Mesenchymal stem cell (in vitro differentiated cells and primary cell): ENCODE data around the gene CST9L.

Experiments used
- DNase-seq: peaks from one replicate; pipeline ENCODE4 v3.0.0-alpha.2; 2013
- H2AFZ ChIP-seq: one replicate; pipeline ENCODE4 v1.6.1; 2013; ENCODE audit warnings: low read depth, mild to moderate bottlenecking, control low read depth, inconsistent platforms, low read length, moderate library complexity
- H2AK5ac ChIP-seq: 2 replicates; pipeline ENCODE4 v1.6.1; 2013; ENCODE audit warnings: low read length, moderate library complexity, mild to moderate bottlenecking, inconsistent platforms; ENCODE audit not compliant: severe bottlenecking
- H2BK120ac ChIP-seq: one replicate; pipeline ENCODE4 v1.6.1; 2013; ENCODE audit warnings: low read depth, mild to moderate bottlenecking, inconsistent platforms, low read length, moderate library complexity
- H2BK12ac ChIP-seq, 2 experiments: one replicate each; pipeline ENCODE4 v1.6.1; 2013; ENCODE audit warnings: inconsistent platforms in 2 of 2, low read length in 2 of 2, mild to moderate bottlenecking in 2 of 2, moderate library complexity in 2 of 2, control low read depth in 1 of 2
- H2BK15ac ChIP-seq: one replicate; pipeline ENCODE4 v1.6.1; 2013; ENCODE audit warnings: mild to moderate bottlenecking, low read depth, inconsistent platforms; ENCODE audit not compliant: poor library complexity, severe bottlenecking
- H2BK5ac ChIP-seq: 2 replicates; pipeline ENCODE4 v1.6.1; 2013; ENCODE audit warnings: low read depth, mild to moderate bottlenecking, low read length, control low read depth, inconsistent platforms; ENCODE audit not compliant: poor library complexity, severe bottlenecking
- H3K14ac ChIP-seq, 2 experiments: one replicate each; pipeline ENCODE4 v1.6.1; 2013; ENCODE audit warnings: inconsistent platforms in 2 of 2, low read length in 2 of 2, control low read depth in 1 of 2, mild to moderate bottlenecking in 1 of 2, moderate library complexity in 1 of 2
- H3K18ac ChIP-seq, 2 experiments: one replicate each; pipeline ENCODE4 v1.6.1; 2013; ENCODE audit warnings: inconsistent platforms in 2 of 2, low read length in 2 of 2, control low read depth in 1 of 2, low read depth in 1 of 2, mild to moderate bottlenecking in 1 of 2
- H3K23ac ChIP-seq, 2 experiments: one replicate each; pipeline ENCODE4 v1.6.1; 2013; ENCODE audit warnings: inconsistent platforms in 2 of 2, low read length in 2 of 2, mild to moderate bottlenecking in 2 of 2, moderate library complexity in 2 of 2, control low read depth in 1 of 2
- H3K27ac ChIP-seq: 2 replicates; pipeline ENCODE4 v1.5.1; 2013; ENCODE audit warnings: mild to moderate bottlenecking, moderate library complexity, low read length, control low read depth, inconsistent platforms; ENCODE audit not compliant: poor library complexity, severe bottlenecking
- H3K27me3 ChIP-seq, 2 experiments: 2 replicates each; pipeline versions ENCODE4 v1.6.1 to v1.7.0; 2013; ENCODE audit warnings: low read length in 2 of 2, mild to moderate bottlenecking in 2 of 2, moderate library complexity in 2 of 2, control low read depth in 1 of 2, inconsistent platforms in 1 of 2; ENCODE audit not compliant: control insufficient read depth in 1 of 2, insufficient read depth in 1 of 2
- H3K36me3 ChIP-seq, 2 experiments: 2 replicates each; pipeline versions ENCODE4 v1.6.1 to v1.7.0; 2013; ENCODE audit warnings: low read length in 2 of 2, control low read depth in 1 of 2, inconsistent platforms in 1 of 2, low read depth in 1 of 2, mild to moderate bottlenecking in 1 of 2; ENCODE audit not compliant: insufficient read depth in 2 of 2, control insufficient read depth in 1 of 2
- H3K4ac ChIP-seq, 2 experiments: one replicate each; pipeline ENCODE4 v1.6.1; 2013; ENCODE audit warnings: inconsistent platforms in 2 of 2, low read length in 2 of 2, mild to moderate bottlenecking in 2 of 2, moderate library complexity in 2 of 2, control low read depth in 1 of 2, low read depth in 1 of 2
- H3K4me1 ChIP-seq: 2 replicates; pipeline ENCODE4 v1.6.1; 2013; ENCODE audit warnings: low read depth, low read length, control low read depth; ENCODE audit not compliant: control insufficient read depth, insufficient read depth
- H3K4me2 ChIP-seq: 2 replicates; pipeline ENCODE4 v1.6.1; 2013; ENCODE audit warnings: low read length, mild to moderate bottlenecking, inconsistent platforms; ENCODE audit not compliant: poor library complexity, severe bottlenecking
- H3K4me3 ChIP-seq, 2 experiments: 2 replicates each; pipeline versions ENCODE4 v1.5.1 to v1.7.0; 2013; ENCODE audit warnings: low read length in 2 of 2, mild to moderate bottlenecking in 2 of 2, control low read depth in 1 of 2, low read depth in 1 of 2; ENCODE audit not compliant: insufficient read depth in 1 of 2
- H3K79me1 ChIP-seq: replicated peaks from 2 replicates; pipeline ENCODE4 v1.6.1; 2013; ENCODE audit warnings: mild to moderate bottlenecking, control low read depth, low read length, inconsistent platforms; ENCODE audit not compliant: poor library complexity, severe bottlenecking
- H3K9ac ChIP-seq: 2 replicates; pipeline ENCODE4 v1.7.0; 2013; ENCODE audit warnings: mild to moderate bottlenecking, low read length, moderate library complexity
- H3K9me3 ChIP-seq: 2 replicates; pipeline ENCODE4 v1.7.0; 2013; ENCODE audit warnings: mild to moderate bottlenecking, low read length; ENCODE audit not compliant: control insufficient read depth
- H4K8ac ChIP-seq: one replicate; pipeline ENCODE4 v1.6.1; 2013; ENCODE audit warnings: inconsistent platforms, mild to moderate bottlenecking, low read length, moderate library complexity
- H4K91ac ChIP-seq: one replicate; pipeline ENCODE4 v1.6.1; 2013; ENCODE audit warnings: mild to moderate bottlenecking, low read length, inconsistent platforms
- WGBS: methylation state at CpG from one replicate; pipeline ENCODE4 v1.1.7; 2013; ENCODE audit warnings: mixed read lengths; 5-methylcytosine and 5-hydroxymethylcytosine counted together

CST9L gene

GRCh38 chr20:23534801-23535593, 33.3 kb downstream of the CST9L start:
- WGBS: 78% methylated on average over 14 of the region's 20 CpGs
- DNase-seq: no peak
- H3K4ac ChIP-seq: no peak overlapping the region

GRCh38 chr20:23533161-23533560, 35.1 kb downstream of the CST9L start:
- no peak overlapping the region for H2BK15ac ChIP-seq
- no peak for DNase-seq

More at GRCh38 chr20:23534801-23535593, 33.3 kb downstream of the CST9L start:
- H2AK5ac ChIP-seq: no peak overlapping the region
- no peaks in the 10 kb centered on the region for H3K79me1 ChIP-seq
- H2BK15ac ChIP-seq: no peak overlapping the region
- H2BK12ac ChIP-seq: no peak overlapping the region
- no peak overlapping the region for H4K91ac ChIP-seq
- no peaks in the 10 kb centered on the region for H3K27me3 ChIP-seq
- H3K18ac ChIP-seq: no peak overlapping the region
- peaks cover 11% of the 10 kb centered on the region for H3K9me3 ChIP-seq
- no peaks in the 10 kb centered on the region for H3K36me3 ChIP-seq
- no peak overlapping the region for H2AFZ ChIP-seq
- no peak overlapping the region for H4K8ac ChIP-seq
- no peak overlapping the region for H2BK5ac ChIP-seq
- H3K4me1 ChIP-seq: no peaks in the 10 kb centered on the region
- H3K23ac ChIP-seq: no peak overlapping the region
- no peak overlapping the region for H3K14ac ChIP-seq
- no peak overlapping the region for H3K4me3 ChIP-seq
- H2BK120ac ChIP-seq: no peak overlapping the region
- H3K4me2 ChIP-seq: no peak overlapping the region
- no peak overlapping the region for H3K9ac ChIP-seq
- H3K27ac ChIP-seq: no peak overlapping the region

DNA sequence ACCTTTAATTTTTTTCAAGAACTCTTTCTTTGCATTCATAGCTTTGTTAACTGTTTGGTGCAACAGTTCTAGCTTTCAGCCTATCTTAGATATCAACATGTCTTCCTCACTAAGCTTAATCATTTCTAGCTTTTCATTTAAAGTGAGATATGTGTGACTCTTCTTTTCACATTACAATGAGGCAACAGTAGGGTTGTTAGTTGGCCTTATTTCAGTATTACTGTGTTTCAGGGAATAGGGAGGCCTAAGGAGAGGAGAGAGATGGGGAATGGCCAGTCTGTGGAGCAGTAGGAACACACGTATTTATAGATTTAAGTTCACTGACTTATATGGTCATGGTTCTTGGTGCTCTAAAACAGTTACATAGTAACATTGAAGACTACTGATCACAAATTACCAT, 35.8 kb downstream of the CST9L start:
- Histone ChIP-seq H3K4ac (no peak overlapping the region), H3K4me1 (no peaks in the 10 kb centered on the region), H3K36me3 (no peaks in the 10 kb centered on the region), H3K4me2 (no peak overlapping the region), H2AFZ (no peak overlapping the region), H3K79me1 (no peaks in the 10 kb centered on the region), H3K9ac (no peak overlapping the region), H3K23ac (no peak overlapping the region), H3K4me3 (no peak overlapping the region), H3K14ac (no peak overlapping the region), H3K27ac (no peak overlapping the region), H2BK5ac (no peak overlapping the region), H3K27me3 (no peaks in the 10 kb centered on the region), H2BK15ac (no peak overlapping the region), H4K8ac (no peak overlapping the region), H4K91ac (no peak overlapping the region), H2AK5ac (no peak overlapping the region), H3K18ac (no peak overlapping the region), H3K9me3 (peaks cover 24% of the 10 kb centered on the region), H2BK12ac (no peak overlapping the region), H2BK120ac (no peak overlapping the region)
- WGBS: no CpG with 5 or more reads among the region's 1 CpG
- no peak for DNase-seq

More at GRCh38 chr20:23533161-23533560, 35.1 kb downstream of the CST9L start:
- no peak overlapping the region for H3K9ac ChIP-seq
- H3K4ac ChIP-seq: no peak overlapping the region
- H3K4me3 ChIP-seq: no peak overlapping the region
- H2BK120ac ChIP-seq: no peak overlapping the region
- H3K4me1 ChIP-seq: no peaks in the 10 kb centered on the region
- no peak overlapping the region for H3K18ac ChIP-seq
- H3K23ac ChIP-seq: no peak overlapping the region
- H3K9me3 ChIP-seq: peaks cover 20% of the 10 kb centered on the region
- H2AK5ac ChIP-seq: no peak overlapping the region
- no peaks in the 10 kb centered on the region for H3K27me3 ChIP-seq
- no peak overlapping the region for H2BK5ac ChIP-seq
- H3K79me1 ChIP-seq: no peaks in the 10 kb centered on the region
- no peak overlapping the region for H2AFZ ChIP-seq
- H3K14ac ChIP-seq: no peak overlapping the region
- H3K4me2 ChIP-seq: no peak overlapping the region
- H3K36me3 ChIP-seq: no peaks in the 10 kb centered on the region
- H4K91ac ChIP-seq: no peak overlapping the region
- no peak overlapping the region for H2BK12ac ChIP-seq
- no peak overlapping the region for H3K27ac ChIP-seq
- no peak overlapping the region for H4K8ac ChIP-seq

- Histone ChIP-seq H2AK5ac (no peak overlapping the region), H2AFZ (no peak overlapping the region), H3K27me3 (no peaks in the 10 kb centered on the region), H3K4me3 (no peak overlapping the region), H2BK15ac (no peak overlapping the region), H2BK12ac (no peak overlapping the region), H3K9ac (no peak overlapping the region), H3K18ac (no peak overlapping the region), H3K9me3 (peaks cover 24% of the 10 kb centered on the region), H4K8ac (no peak overlapping the region), H3K4me1 (no peaks in the 10 kb centered on the region), H3K23ac (no peak overlapping the region), H2BK5ac (no peak overlapping the region), H3K4me2 (no peak overlapping the region), H3K4ac (no peak overlapping the region), H3K14ac (no peak overlapping the region), H3K79me1 (no peaks in the 10 kb centered on the region), H3K36me3 (no peaks in the 10 kb centered on the region), H3K27ac (no peak overlapping the region), H4K91ac (no peak overlapping the region), H2BK120ac (no peak overlapping the region)
- WGBS: 25% methylated on average over 1 of the region's 1 CpG
- no peak for DNase-seq
Measured at GRCh38 chr20:23530937-23531567, 37.2 kb downstream of the CST9L start.
